GM12878 (cell line): ENCODE results near the gene DYNC2LI1. TPM values are rescaled to one million over a fixed set of nuclear protein-coding genes. Genes with fewer than 3 reads are reported as not detected.

Source experiments
- ATAC-seq: fragments of 200-7000 bp; cut with Tn5 transposase; 3 replicates; pipeline ENCODE4 v1.9.1; 2020; ENCODE audit warnings: mild to moderate bottlenecking, moderate library complexity
- BruUV-seq: library from RNA; stranded (reverse); fragments of 400-500 nt; replicated peaks from 2 replicates; lab custom pipeline; 2021; lab: Mats Ljungman, UMichigan
- CTCF ChIA-PET: fragments of 300-600 bp; sonication (Branson Sonifier 250); formaldehyde crosslinking; extraction: SDS; loops from one replicate; lab custom pipeline; 2021; ENCODE audit warnings: inconsistent platforms; lab: Yijun Ruan, JAX
- POLR2A ChIA-PET: fragments of 350-600 bp; formaldehyde crosslinking; extraction: SDS; loops from one replicate; lab custom pipeline; 2021; ENCODE audit warnings: inconsistent platforms; lab: Charles Lee
- RAD21 ChIA-PET: fragments of 300-600 bp; sonication (Branson Sonifier 250); formaldehyde crosslinking; loops from one replicate; lab custom pipeline; 2023; ENCODE audit warnings: antibody characterized with exemption; ENCODE audit not compliant: unreplicated experiment; lab: Charles Lee
- SMC1A ChIA-PET: fragments of 300-600 bp; sonication (Branson Sonifier 250); formaldehyde crosslinking; loops from one replicate; lab custom pipeline; 2023; ENCODE audit not compliant: unreplicated experiment, uncharacterized antibody; lab: Charles Lee
- DNase-seq: peaks from one replicate; pipeline ENCODE4 v3.0.0-alpha.2; 2011; ENCODE audit warnings: low read depth, low spot score
- FAIRE-seq: peaks from 3 replicates; lab custom pipeline; 2011; peaks lifted over from hg19 to GRCh38; lab: Jason Lieb, UNC
- H2AFZ ChIP-seq: 2 replicates; pipeline ENCODE4 v1.6.0; 2011; ENCODE audit warnings: low read depth, low read length, control low read depth; ENCODE audit not compliant: control insufficient read depth
- H3K27ac ChIP-seq: 2 replicates; pipeline ENCODE4 v1.5.1; 2011; ENCODE audit warnings: control low read depth; ENCODE audit not compliant: control insufficient read depth, insufficient read depth
- H3K27me3 ChIP-seq, 2 experiments: replicated peaks in 1 of 2; 2 replicates each; pipeline versions ENCODE4 v1.6.0 to v1.6.1; 2011; ENCODE audit warnings: low read length in 1 of 2; ENCODE audit not compliant: control insufficient read depth in 2 of 2, insufficient read depth in 2 of 2
- H3K36me3 ChIP-seq, 2 experiments: 2 replicates each; pipeline ENCODE4 v1.5.1; 2011; ENCODE audit warnings: low read length in 1 of 2; ENCODE audit not compliant: control insufficient read depth in 2 of 2, insufficient read depth in 2 of 2
- H3K4me1 ChIP-seq: 2 replicates; pipeline ENCODE4 v1.6.1; 2011; ENCODE audit warnings: mild to moderate bottlenecking, low read length, moderate library complexity, mixed read lengths; ENCODE audit not compliant: control insufficient read depth, insufficient read depth
- H3K4me2 ChIP-seq: 2 replicates; pipeline ENCODE4 v1.6.0; 2011; ENCODE audit warnings: control low read depth; ENCODE audit not compliant: control insufficient read depth, insufficient read depth
- H3K4me3 ChIP-seq: fragments of 200-600 bp; sonication (generic); 2 replicates; pipeline ENCODE4 v1.5.1; 2016
- H3K79me2 ChIP-seq: 2 replicates; pipeline ENCODE4 v1.6.0; 2011; ENCODE audit warnings: low read length; ENCODE audit not compliant: control insufficient read depth, insufficient read depth
- H3K9ac ChIP-seq: 2 replicates; pipeline ENCODE4 v1.8.0; 2011; ENCODE audit warnings: low read length, control low read depth, mixed read lengths; ENCODE audit not compliant: control insufficient read depth, insufficient read depth
- H3K9me3 ChIP-seq: replicated peaks from 3 replicates; pipeline ENCODE4 v1.5.1; 2011; ENCODE audit warnings: mild to moderate bottlenecking, low read length; ENCODE audit not compliant: control insufficient read depth, insufficient read depth
- H4K20me1 ChIP-seq: 2 replicates; pipeline ENCODE4 v1.6.0; 2011; ENCODE audit not compliant: control insufficient read depth, insufficient read depth
- CBX5 ChIP-seq: sonication (generic); IDR thresholded peaks from 2 replicates; pipeline ENCODE4 v1.6.1; 2016; ENCODE audit warnings: low read depth, moderate library complexity, mild to moderate bottlenecking, inconsistent platforms
- CHD1 ChIP-seq: IDR thresholded peaks from 2 replicates; pipeline ENCODE4 v1.6.1; 2012; ENCODE audit warnings: low read depth, low read length, improper control_type of control experiment
- CHD2 ChIP-seq: IDR thresholded peaks from 2 replicates; pipeline ENCODE4 v1.6.1; 2011; ENCODE audit warnings: low read depth, low read length, improper control_type of control experiment, borderline replicate concordance
- EGR1 ChIP-seq, 2 experiments: IDR thresholded peaks; 1 replicate in 1 of 2; 2 replicates in 1 of 2; pipeline ENCODE4 v1.6.1; 2011 to 2012; ENCODE audit warnings: low read depth in 2 of 2, low read length in 2 of 2, borderline replicate concordance in 1 of 2, mild to moderate bottlenecking in 1 of 2, moderate library complexity in 1 of 2
- EP300 ChIP-seq, 2 experiments: fragments of 150-350 bp in 1 of 2; IDR thresholded peaks; 2 replicates each; pipeline ENCODE4 v1.6.1; 2011 to 2012; ENCODE audit warnings: low read depth in 2 of 2, low read length in 2 of 2, borderline replicate concordance in 1 of 2, improper control_type of control experiment in 1 of 2, inconsistent platforms in 1 of 2; ENCODE audit not compliant: control insufficient read depth in 1 of 2
- IRF4 ChIP-seq: IDR thresholded peaks from 2 replicates; pipeline ENCODE4 v1.6.1; 2011; ENCODE audit warnings: low read depth, low read length
- POLR2AphosphoS2 ChIP-seq: IDR thresholded peaks from 2 replicates; pipeline ENCODE4 v1.6.1; 2011; ENCODE audit warnings: low read depth, mild to moderate bottlenecking, low read length, improper control_type of control experiment, moderate library complexity
- SREBF1 ChIP-seq: IDR thresholded peaks from 2 replicates; pipeline ENCODE4 v1.6.1; 2012; ENCODE audit warnings: mild to moderate bottlenecking, low read length
- WGBS: methylation state at CpG from one replicate; pipeline ENCODE4 v1.1.6; 2016; ENCODE audit warnings: low lambda C conversion rate; ENCODE audit not compliant: insufficient replicate concordance, insufficient coverage; ENCODE audit errors: missing lambda C conversion rate; 5-methylcytosine and 5-hydroxymethylcytosine counted together
- in situ Hi-C: fragments of 300-500 bp; cut with MboI; formaldehyde crosslinking; loops from 9 replicates; pipeline ENCODE4 v1.14.3; 2018; ENCODE audit warnings: mixed read lengths
- intact Hi-C: fragments of 100-400 bp; cut with micrococcal nuclease; formaldehyde crosslinking; loops from one replicate; pipeline ENCODE4 v1.14.2; 2022; ENCODE audit not compliant: unreplicated experiment
- polyA plus RNA-seq, 11 experiments: library from polyadenylated mRNA; depleted of rRNA in 4 of 11; unstranded in 6 of 11; stranded (reverse) in 5 of 11; fragments of >200 nt; fragmentation: Nextera tagmentation in 4 of 11; fragmentation: Illumina TruSeq in 1 of 11; extraction: Ambion mirVana in 4 of 11; extraction: Trizol in 1 of 11; gene quantifications; 1 replicate in 1 of 11; 2 replicates in 10 of 11; pipeline versions ENCODE4 v1.2.1 to v1.2.3, GENCODE V29; 2011 to 2016; ENCODE audit warnings: inconsistent platforms in 2 of 11, missing spikeins in 2 of 11, low read depth in 1 of 11
- total RNA-seq, 4 experiments: library from RNA; depleted of rRNA in 3 of 4; stranded (reverse); fragments of >200 nt in 3 of 4; fragmentation: Illumina TruSeq in 1 of 4; extraction: Trizol in 1 of 4; gene quantifications; 2 replicates each; pipeline versions ENCODE4 v1.2.1 to v1.2.3, GENCODE V29; 2013 to 2021
- TF ChIP-seq, protein P1 (sequence below): fragments of 450-650 bp; IDR thresholded peaks from 2 replicates; pipeline ENCODE4 v1.6.1; 2018; ENCODE audit warnings: borderline replicate concordance, mild to moderate bottlenecking; ENCODE audit not compliant: partially characterized antibody
- TF ChIP-seq, protein P2 (sequence below): fragments of 450-650 bp; IDR thresholded peaks from 2 replicates; pipeline ENCODE4 v1.6.1; 2017; ENCODE audit warnings: mild to moderate bottlenecking
- TF ChIP-seq, protein P3 (sequence below): IDR thresholded peaks from 2 replicates; pipeline ENCODE4 v1.6.1; 2011; ENCODE audit warnings: borderline replicate concordance, low read depth, mild to moderate bottlenecking, moderate library complexity, mixed read lengths, low read length; ENCODE audit not compliant: insufficient read depth; ENCODE audit errors: extremely low read length

DYNC2LI1 gene
- total and polyA plus RNA-seq, 10 of the 15 experiments (the other 5 are each of a cell fraction or from before 2014, with no cell fraction given), result 9.5 to 27.3 (median 19.3) TPM

DNA sequence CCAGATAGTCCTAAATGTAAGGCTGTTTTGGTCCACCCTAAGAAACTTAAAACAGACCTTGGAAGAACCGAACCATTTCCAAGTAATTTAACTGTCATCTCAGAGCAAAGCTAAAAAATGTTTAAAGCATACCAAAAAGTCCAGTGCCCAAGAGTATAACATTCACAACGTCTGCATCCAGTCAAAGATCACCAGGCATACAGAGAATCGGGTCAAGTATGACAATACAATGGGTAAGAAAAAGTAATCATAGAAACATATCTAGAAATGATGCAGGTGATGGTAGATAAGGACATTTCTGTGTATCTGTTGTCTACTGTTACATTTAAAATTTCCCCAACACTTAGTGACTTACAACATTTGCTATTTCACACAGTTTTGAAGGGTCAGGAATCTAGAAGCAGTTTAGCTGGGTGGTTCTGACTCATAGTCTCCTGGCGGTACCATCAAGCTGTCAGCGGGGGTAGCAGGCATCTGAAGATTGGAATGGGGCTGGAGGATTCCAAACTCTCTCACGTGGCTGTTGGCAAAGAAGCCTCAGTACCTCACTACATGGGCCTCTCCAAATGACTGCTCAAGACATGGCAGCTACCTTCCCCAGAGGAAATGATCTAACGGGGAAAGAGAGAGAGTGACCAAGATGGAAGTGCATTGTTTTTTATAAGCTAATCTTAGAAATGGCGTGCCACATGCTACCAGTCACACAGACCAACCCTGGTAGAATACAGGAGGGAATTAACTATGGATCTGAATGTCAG, 36.6 kb upstream of the DYNC2LI1 start (continued):
- TF ChIP-seq, protein P1, sequence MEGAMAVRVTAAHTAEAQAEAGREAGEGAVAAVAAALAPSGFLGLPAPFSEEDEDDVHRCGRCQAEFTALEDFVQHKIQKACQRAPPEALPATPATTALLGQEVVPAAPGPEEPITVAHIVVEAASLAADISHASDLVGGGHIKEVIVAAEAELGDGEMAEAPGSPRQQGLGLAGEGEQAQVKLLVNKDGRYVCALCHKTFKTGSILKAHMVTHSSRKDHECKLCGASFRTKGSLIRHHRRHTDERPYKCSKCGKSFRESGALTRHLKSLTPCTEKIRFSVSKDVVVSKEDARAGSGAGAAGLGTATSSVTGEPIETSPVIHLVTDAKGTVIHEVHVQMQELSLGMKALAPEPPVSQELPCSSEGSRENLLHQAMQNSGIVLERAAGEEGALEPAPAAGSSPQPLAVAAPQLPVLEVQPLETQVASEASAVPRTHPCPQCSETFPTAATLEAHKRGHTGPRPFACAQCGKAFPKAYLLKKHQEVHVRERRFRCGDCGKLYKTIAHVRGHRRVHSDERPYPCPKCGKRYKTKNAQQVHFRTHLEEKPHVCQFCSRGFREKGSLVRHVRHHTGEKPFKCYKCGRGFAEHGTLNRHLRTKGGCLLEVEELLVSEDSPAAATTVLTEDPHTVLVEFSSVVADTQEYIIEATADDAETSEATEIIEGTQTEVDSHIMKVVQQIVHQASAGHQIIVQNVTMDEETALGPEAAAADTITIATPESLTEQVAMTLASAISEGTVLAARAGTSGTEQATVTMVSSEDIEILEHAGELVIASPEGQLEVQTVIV, result no peak
- no peak for TF ChIP-seq EP300 (IDR thresholded peaks at IDR 0.05; ENCODE audit: borderline replicate concordance in 1 of 2, control insufficient read depth in 1 of 2, low read depth in 2 of 2, low read length in 2 of 2)
- no peak for TF ChIP-seq CHD1

DNA sequence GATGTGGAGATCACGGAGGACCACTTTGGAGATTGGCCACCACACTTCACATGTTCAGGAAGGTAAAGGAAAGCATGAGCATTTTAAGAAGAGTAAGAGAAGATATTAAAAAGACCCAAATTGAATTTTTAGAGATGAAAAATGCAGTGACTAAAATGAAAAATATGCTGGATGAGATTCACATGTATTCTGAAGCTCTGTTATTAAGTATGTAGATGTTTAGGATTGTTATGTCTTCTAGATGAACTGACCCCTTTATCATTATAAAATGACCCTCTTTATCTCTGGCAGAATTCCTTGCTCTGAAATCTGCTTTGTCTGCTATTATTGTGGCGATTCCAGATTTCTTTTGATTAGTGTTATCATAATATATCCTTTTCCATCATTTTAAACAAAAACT, 36.0 kb upstream of the DYNC2LI1 start:
- TF ChIP-seq, protein P2, sequence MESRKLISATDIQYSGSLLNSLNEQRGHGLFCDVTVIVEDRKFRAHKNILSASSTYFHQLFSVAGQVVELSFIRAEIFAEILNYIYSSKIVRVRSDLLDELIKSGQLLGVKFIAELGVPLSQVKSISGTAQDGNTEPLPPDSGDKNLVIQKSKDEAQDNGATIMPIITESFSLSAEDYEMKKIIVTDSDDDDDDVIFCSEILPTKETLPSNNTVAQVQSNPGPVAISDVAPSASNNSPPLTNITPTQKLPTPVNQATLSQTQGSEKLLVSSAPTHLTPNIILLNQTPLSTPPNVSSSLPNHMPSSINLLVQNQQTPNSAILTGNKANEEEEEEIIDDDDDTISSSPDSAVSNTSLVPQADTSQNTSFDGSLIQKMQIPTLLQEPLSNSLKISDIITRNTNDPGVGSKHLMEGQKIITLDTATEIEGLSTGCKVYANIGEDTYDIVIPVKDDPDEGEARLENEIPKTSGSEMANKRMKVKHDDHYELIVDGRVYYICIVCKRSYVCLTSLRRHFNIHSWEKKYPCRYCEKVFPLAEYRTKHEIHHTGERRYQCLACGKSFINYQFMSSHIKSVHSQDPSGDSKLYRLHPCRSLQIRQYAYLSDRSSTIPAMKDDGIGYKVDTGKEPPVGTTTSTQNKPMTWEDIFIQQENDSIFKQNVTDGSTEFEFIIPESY, result no peak
- no peak for TF ChIP-seq EGR1 (IDR thresholded peaks at IDR 0.05; ENCODE audit: borderline replicate concordance in 1 of 2, low read depth in 2 of 2, low read length in 2 of 2)
- TF ChIP-seq CBX5, result no peak
- no peak for TF ChIP-seq IRF4
- no peak for TF ChIP-seq SREBF1
- TF ChIP-seq CHD2, result no peak
- TF ChIP-seq, protein P3, sequence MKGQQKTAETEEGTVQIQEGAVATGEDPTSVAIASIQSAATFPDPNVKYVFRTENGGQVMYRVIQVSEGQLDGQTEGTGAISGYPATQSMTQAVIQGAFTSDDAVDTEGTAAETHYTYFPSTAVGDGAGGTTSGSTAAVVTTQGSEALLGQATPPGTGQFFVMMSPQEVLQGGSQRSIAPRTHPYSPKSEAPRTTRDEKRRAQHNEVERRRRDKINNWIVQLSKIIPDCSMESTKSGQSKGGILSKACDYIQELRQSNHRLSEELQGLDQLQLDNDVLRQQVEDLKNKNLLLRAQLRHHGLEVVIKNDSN, result no peak
- TF ChIP-seq POLR2AphosphoS2, result no peak
- Histone ChIP-seq H3K79me2 (no peaks in the 10 kb centered on the region), H3K27ac (no peak overlapping the region), H3K9ac (no peak overlapping the region), H2AFZ (no peak overlapping the region), H3K4me3 (no peak overlapping the region), H3K36me3 (no peaks in the 10 kb centered on the region), H4K20me1 (no peaks in the 10 kb centered on the region), H3K4me1 (no peaks in the 10 kb centered on the region), H3K9me3 (no peaks in the 10 kb centered on the region), H3K27me3 (peaks cover 1 to 4% of the 10 kb centered on the region in 2 experiments; a peak in 1 of 4 replicates), H3K4me2 (no peak overlapping the region)
- in situ Hi-C loops (no loop called here), intact Hi-C loops (no loop called here)
- RAD21 ChIA-PET, result no interaction called here
- ATAC-seq, result no peak
- no peak for FAIRE-seq
- no TSS peak for BruUV-seq
- SMC1A ChIA-PET, result no interaction called here
- POLR2A ChIA-PET, result no interaction called here
- CTCF ChIA-PET, result no interaction called here
- WGBS, result 28% methylated on average over 2 of the region's 2 CpGs
- DNase-seq, result no peak
